UCSD-AML1 (cell line): ENCODE measurements around the gene ZRANB1.

Experiments
- DNase-seq: peaks from one replicate; lab custom pipeline; 2025; ENCODE audit not compliant: unreplicated experiment; lab: John Stamatoyannopoulos, UW

The ZRANB1 gene

DNA sequence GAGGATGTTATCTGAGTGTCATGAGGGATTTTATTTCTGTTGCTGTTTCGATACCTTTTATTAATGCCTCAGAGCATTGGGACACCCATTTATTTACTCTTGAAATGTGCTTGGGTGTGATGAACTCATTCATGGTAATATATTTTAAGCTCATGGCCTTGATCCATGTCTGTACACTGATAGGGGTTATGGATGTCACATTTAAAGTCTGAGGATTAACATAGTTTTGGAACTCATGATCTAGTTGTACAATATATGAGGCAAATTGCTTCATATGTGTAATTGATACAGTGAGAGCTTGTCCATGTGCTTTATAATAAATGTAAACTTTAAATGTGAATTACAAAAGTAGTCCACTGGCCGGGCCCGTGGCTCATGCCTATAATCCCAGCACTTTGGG is 23.0 kb upstream of the ZRANB1 start:
- no peak for DNase-seq

DNA sequence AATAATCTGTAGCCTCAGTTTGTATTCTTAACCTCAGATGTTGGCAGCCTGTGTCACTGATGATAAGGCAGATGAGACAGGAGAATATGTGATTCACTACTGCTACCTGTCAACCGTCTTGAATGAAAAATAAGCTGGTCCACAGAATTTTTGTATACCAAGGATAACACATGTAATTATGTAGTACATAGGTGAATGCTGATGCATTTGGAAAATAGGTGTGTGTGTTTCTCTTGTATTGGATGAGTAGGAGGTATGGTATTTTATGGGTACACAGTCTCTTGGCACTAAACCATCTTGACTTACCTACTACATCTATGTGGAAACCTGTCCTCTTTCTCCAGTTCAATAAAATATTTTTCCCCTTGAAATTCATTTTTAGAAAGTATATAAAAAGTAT is 20.7 kb upstream of the ZRANB1 start:
- DNase-seq: no peak

DNA sequence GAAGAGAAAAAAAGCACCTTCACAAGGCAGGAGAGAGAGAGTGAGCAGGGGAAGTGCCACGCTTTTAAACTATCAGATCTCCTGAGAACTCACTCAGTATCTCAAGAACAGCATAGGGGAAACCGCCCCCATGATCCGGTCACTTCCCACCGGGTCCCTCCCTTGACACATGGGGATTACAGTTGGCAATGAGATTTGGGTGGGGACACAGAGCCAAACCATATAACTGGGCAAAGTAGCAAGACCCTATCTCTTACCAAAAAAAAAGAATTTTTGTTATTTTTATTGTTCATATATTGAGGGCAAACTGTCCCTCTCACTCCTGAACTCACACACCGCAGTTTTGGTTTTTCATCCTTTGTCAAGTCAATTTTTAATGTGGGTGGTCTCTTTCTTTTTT is 18.2 kb upstream of the ZRANB1 start:
- DNase-seq: no peak

DNA sequence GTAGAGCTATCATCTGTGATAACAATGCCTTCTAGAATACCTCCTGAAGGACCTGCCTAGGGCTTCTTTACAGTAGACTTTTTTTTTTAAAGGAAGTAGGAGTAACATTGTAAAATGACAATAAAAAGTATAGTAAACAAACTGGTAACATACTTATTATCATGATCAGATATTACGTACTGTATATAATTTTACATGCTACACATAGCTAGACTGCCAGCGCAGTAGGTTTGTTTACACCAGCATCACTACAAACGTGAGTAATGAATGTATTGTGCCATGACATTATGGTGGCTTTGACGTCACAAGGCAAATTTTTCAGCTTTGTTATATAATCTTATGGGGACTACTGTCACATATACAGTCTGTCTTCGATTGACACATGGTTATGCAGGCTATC is 15.4 kb upstream of the ZRANB1 start:
- DNase-seq: no peak

DNA sequence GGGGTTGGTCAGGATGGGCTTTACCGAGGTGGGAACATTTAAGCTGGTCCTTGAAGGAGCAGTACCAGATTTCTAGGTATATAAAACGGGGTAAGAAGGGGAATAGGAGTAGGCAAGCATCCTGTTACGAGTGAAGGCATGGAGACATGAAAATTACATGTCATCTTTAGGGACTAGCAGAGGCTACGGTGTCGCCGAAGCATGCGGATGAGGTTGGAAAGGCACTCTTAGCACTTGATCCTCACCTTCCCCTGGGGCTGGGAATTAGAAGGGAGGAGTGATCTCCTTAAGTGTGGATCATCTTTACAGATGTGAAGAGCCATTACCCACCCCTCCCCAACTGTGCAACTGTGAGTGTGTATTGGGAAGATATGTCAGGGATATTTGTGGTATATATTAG is 13.8 kb upstream of the ZRANB1 start:
- no peak for DNase-seq

DNA sequence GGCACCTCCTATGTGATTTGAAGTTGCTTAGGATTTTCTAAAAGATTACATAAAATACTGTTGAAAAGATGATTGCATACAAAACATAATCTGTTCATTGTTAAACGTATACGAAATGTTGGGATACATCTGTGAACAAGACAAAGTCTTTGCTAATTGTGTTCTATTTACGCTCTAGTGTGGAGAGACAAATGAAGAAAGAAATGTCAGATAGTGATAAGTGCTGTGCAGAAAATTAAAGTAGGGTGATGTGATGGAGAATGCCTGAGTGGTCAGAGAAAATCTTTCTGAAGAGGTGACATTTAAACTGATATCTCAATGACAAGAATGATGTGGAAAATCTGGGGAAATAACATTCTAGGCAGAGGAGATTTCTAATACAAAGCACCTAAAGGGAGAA is 13.4 kb upstream of the ZRANB1 start:
- DNase-seq: no peak

DNA sequence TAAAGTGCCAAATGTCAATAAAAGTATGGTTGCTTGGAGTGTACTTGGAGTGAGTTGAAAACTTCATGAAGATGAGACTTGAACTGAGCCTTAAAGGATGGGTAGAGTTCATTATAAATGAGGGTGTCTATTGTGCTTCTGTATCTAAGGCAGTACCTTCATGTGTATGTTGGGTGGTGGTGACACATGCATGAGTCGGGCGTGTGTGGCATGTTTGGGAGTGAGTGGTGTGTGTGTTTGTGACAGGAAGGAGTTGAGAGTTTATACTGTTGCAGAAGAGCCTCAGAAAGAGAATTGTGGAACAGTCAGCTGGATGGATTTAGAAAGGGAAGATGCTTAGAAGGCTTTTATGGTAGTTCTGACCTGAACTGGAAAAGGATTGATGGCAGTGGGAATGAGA is 6.0 kb upstream of the ZRANB1 start:
- DNase-seq: no peak

DNA sequence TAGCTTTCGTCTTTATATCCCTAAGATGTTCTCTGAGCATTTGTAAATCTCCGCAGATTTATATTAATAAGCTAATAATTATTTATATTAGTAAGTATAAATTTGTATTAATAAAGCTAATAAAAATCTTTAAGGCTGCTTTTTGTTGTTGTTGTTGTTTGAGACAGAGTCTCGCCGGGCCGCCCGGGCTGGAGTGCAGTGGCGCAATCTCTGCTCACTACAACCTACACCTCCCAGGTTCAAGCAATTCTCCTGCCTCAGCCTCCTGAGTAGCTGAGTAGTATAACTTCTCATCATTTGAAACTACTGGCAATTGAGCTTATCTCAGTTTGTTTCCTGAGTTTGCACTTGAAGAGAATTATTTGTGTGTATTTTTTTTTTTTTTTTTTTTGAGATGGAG is 5.1 kb upstream of the ZRANB1 start:
- DNase-seq: no peak

DNA sequence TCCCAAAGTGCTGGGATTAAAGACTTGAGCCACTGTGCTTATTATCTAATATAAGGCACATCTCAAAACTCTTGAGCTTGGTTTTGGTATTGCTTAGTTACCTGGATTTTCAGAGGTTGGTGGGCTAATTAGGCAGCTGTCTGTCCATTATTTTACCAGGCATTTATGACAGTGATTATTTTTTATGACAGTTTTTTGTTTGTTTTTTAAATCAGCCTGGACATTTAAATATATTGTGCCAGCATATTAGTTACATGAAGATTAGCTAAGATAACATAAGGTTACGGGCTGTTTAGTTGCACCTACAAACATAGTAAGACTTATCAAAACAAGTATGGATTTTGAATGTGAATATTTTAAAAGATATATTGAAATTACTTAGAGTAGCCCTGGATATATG is 2.6 kb upstream of the ZRANB1 start:
- DNase-seq: no peak

DNA sequence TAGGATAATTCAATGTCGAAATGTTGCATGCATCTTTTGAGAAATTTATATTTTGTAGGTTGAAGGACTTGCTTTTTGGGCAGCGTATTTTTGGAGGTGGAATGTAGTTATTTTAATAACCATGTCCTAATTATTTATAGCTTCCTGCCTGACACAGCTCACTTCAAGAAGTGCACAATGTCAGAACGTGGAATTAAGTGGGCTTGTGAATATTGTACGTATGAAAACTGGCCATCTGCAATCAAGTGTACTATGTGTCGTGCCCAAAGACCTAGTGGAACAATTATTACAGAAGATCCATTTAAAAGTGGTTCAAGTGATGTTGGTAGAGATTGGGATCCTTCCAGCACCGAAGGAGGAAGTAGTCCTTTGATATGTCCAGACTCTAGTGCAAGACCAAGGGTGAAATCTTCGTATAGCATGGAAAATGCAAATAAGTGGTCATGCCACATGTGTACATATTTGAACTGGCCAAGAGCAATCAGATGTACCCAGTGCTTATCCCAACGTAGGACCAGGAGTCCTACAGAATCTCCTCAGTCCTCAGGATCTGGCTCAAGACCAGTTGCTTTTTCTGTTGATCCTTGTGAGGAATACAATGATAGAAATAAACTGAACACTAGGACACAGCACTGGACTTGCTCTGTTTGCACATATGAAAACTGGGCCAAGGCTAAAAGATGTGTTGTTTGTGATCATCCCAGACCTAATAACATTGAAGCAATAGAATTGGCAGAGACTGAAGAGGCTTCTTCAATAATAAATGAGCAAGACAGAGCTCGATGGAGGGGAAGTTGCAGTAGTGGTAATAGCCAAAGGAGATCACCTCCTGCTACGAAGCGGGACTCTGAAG is 620 bp downstream of the ZRANB1 start:
- no peak for DNase-seq

DNA sequence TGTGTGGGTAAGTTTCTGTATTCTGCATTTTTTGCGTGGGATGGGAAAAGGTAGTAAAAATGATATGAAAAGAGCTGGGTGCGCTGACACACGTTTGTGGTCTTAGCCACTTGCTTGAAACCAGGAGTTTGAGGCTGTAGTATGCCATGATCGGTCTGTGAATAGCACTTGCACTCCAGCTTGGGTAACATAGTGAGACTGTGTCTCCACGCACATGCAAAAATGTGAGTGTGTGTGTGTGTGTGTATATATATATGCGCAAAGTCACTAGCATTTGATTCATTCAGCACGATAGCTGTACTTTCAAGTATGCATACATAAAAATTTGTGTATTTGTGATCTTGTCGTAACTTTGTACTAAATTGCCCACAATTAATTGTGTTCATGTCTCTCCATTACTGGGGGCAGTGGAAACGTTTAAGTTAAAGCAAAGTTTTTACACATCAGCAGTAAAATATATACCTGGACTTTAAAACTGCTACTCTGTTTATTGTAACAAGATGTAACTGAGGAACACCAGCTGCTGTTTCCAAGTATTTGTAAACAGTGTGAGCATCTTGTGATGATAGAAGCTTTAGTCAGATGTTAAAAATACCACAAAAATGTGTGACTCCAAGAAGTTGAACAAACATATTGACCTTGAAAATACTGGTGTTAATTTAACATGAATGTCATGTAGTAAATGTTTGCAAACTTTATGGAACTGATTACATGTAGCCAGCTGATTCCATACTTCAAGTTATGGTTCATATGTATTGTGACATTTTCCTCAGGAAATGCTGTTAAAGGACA is 1.6 kb downstream of the ZRANB1 start:
- no peak for DNase-seq

DNA sequence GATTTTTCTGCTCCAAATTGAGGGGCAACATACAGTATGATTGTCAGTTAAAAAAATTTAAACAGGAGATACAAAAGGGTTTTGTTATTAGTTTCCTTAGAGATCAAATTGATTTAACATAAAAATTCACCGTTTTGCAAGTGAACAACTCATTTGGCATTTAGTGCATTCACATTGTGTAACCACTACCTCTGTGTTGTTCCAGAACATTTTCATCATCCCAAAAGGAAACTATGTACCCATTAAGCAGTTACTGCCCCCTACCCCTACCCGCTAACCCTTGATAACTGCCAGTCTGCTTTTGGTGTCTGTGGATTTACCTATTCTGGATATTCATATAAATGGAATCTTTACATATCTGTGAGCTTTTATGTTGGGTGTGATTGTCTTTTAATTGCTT is 3.1 kb downstream of the ZRANB1 start:
- no peak for DNase-seq

DNA sequence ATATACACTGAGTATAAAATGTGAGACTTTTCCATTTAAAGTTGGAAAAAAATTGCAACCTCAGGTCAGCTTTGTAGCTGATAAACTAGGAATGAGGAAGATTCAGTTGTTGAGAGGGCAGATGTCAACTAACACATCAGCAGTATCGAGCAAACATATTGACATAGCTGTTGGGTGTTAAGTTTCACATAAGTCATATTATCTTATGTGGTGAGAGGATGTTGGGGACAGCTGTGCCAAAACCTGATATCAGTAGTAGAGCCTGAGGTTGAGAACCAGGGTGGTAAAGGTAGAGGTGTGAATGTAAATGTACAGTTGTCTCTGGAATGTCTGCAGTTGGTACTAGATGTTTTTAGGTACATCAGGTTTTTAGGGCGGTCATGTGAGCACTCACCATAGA is 5.0 kb downstream of the ZRANB1 start:
- DNase-seq: no peak

DNA sequence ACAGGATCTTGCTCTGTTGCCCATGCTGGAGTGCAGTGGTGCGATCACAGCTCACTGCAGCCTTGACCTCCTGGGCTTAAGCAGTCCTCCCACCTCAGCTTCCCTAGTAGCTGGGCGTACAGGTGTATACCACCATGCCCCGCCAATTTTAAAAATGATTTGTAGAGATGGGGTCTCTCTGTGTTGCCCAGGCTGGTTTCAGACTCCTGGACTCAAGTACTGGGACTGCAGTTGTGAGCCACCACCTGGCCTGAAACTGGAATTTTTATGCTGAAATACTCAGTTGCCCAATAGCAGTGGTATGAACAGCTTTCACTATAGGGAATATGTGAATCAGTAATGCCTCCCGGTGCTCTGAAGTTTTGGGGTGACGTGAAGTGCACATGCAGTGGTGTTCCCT is 7.6 kb downstream of the ZRANB1 start:
- no peak for DNase-seq

DNA sequence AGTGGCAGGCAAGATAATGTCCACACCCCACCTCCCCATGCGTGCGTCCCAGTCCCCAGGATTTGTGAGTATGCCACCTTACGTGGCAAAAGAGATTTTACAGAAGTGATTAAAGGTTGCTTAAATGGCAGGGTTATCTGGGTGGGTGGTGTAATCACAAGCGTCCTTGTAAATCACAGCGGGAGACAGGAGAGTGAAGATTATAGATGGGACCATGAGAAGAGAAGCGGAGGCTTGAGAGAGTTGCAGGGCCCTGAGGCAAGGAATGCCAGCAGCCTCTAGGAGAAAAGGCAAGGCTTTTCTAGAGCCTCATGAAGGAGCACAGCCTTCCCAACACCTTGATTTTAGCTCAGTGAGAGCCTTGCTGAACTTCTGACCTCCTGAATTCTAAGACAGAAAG is 10.2 kb downstream of the ZRANB1 start:
- DNase-seq: no peak

DNA sequence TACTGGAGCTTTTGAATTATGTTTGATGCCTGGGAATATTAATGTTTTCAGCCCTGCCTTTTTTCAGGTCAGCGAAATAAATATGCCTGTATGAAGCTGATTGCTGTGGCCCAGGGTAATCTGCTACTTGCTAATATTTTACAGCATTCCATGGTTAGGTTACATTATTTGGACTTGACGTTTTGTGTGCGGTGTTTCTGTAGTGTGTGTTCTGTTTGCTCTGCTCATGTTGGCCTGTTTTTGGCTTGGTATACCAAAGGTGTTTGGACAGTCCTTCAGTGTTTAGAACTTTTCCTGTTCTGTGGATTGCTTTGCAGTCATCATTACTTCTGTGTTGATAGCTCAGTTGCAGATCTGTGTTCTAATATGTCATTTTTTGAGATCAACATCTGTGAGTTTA is 11.5 kb downstream of the ZRANB1 start:
- DNase-seq: no peak

DNA sequence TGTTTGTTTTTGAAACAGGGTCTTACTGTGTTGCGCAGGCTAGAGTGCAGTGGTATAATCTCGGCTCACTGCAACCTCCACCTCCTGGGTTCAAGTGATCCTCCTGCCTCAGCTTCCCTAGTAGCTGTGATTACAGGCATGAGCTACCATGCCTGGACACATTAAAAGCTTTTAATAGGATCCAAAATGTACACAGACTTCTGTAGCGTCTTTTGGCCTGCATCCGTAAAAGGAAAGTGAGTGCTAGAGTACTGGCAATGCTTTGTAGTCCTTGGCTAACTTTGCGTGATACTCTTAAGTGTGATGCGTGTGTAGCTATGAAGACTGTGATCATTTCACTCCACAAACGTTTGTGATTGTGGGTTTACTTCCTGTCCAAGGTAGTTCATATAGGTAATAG is 13.3 kb downstream of the ZRANB1 start:
- no peak for DNase-seq

DNA sequence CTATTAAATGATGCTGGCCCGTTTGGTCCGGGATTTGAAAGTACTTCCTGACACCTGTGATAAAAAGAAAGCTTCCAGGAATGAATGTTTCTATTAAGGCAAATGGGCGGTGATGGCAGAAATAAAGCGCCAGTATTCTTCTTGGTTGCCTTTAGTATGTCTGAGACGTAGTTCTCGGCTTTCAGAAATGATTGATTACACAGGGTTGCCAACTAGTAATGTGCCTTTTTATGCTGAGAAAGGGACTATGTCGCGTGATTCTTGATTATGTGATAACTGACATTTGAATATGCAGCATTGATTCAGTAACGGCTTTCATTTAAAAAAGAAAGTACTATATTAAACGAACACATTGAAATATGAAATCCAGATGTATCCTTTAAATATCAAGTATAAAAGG is 13.9 kb downstream of the ZRANB1 start:
- no peak for DNase-seq

DNA sequence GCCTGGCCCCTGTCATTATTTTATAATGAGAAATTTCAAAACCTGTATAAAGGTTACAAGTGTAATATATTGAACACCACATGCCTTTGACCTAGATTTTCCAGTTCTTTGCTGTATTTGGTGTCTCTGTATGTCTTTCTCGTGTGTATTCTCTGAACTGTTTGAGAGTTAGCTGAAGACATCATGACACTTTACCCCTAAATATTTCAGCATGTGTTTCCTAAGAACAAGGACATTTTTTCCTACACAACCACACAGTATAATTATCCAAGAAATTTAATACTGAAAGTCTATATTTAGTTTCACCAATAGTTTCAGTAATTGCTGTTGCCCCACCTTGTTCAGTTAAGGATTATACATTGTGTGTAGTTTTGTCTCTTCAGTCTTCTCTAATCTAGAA is 14.8 kb downstream of the ZRANB1 start:
- no peak for DNase-seq

DNA sequence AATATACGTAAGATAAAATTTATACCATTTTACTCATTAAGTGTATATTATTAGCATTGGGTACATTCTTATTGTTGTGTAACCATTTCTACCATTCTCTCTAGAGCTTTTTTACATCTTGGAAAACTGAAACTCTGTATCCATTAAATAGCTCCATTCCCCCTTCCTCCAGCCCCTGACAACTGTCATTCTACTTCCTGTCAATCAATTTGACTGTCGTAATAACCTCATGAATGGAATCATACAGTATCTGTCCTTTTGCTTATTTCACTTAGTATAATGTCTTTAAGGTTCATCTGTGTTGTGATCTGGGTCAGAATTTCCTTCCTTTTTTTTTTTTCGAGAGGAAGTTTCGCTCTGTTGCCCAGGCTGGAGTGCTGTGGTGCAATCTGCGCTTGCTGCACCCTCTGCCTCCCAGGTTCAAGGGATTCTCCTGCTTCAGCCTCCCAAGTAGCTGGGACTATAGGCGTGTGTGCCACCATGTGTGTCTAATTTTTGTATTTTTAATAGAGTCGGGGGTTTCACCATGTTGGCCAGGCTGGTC is 15.6 kb downstream of the ZRANB1 start:
- no peak for DNase-seq

DNA sequence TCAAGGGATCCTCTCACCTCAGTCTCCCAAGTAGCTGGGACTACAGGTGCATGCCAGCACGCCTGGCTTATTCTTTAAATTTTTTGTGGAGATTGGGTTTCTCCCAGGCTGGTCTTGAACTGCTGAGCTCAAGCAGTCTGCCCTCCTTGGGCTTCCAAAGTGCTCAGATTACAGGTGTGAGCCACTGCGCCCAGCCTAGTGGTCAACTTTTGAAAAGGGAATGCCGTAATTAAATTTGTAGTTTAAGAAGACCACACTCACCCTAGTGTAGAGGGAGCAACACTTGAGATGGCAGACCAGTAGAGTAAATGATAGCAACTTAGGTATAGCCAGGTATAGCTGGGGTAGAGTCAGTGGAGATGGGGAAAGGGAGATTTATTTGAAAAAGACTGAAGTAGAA is 17.6 kb downstream of the ZRANB1 start:
- DNase-seq: no peak

DNA sequence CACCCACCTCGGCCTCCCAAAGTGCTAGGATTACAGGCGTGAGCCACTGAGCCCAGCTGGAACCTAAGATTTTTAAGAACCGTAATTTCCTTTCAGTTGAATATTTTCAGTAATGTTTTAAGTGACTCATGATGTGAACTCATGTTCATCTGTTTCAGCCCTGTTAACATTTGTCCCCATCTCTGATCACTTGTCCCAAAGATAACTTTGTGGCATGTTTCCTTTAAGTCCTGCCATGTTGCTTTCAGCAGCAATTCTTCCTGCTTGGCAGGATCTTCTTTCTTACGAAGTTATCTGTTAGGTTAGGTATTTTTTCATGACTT is 19.3 kb downstream of the ZRANB1 start:
- no peak for DNase-seq
